H4 (cell line): ENCODE data around the gene MSLN. TPM values are rescaled to one million over a fixed set of nuclear protein-coding genes. Genes with fewer than 3 reads are reported as not detected.
"Not testable (repeated sequence)": the region's sequence is repeated elsewhere in the genome, so short reads cannot be mapped to it uniquely, and the experiment has no call there.

ENCODE experiments used
- DNase-seq: peaks from one replicate; pipeline ENCODE4 v3.0.0-alpha.2; 2015; ENCODE audit warnings: low spot score
- total RNA-seq: library from RNA; depleted of rRNA; stranded (reverse); fragments of >200 nt; shearing (Covaris generic); gene quantifications from 2 replicates; pipeline ENCODE4 v1.2.3, GENCODE V29; 2014

MSLN gene
- total RNA-seq, 1 experiment from 2014 or later = not detected

- DNase-seq = no peak
Measured at GRCh38 chr16:774086-775001, 13.8 kb downstream of the MSLN start.

- DNase-seq = no peak
Measured at GRCh38 chr16:775236-775796, 14.8 kb downstream of the MSLN start.

- not testable (repeated sequence) for DNase-seq
Measured at GRCh38 chr16:776298-776697, 15.8 kb downstream of the MSLN start.

GRCh38 chr16:776824-777223, 16.3 kb downstream of the MSLN start:
- DNase-seq = no peak

- no peak for DNase-seq
Measured at GRCh38 chr16:777826-778225, 17.3 kb downstream of the MSLN start.

GRCh38 chr16:778447-778846, 17.9 kb downstream of the MSLN start:
- DNase-seq = no peak

- no peak for DNase-seq
Measured at GRCh38 chr16:778909-779527, 18.5 kb downstream of the MSLN start.

GRCh38 chr16:779561-779960, 19.0 kb downstream of the MSLN start:
- no peak for DNase-seq

GRCh38 chr16:780296-780695, 19.8 kb downstream of the MSLN start:
- no peak for DNase-seq

- no peak for DNase-seq
Measured at GRCh38 chr16:781346-782010, 20.9 kb downstream of the MSLN start.

- DNase-seq = no peak
Measured at GRCh38 chr16:782258-782657, 21.7 kb downstream of the MSLN start.

GRCh38 chr16:782766-783403, 22.4 kb downstream of the MSLN start:
- no peak for DNase-seq

- no peak for DNase-seq
Measured at GRCh38 chr16:783404-784161, 23.0 kb downstream of the MSLN start.

- no peak for DNase-seq
Measured at GRCh38 chr16:784431-784830, 23.9 kb downstream of the MSLN start.

GRCh38 chr16:785563-786535, 25.3 kb downstream of the MSLN start:
- no peak for DNase-seq

- no peak for DNase-seq
Measured at GRCh38 chr16:787321-787966, 26.9 kb downstream of the MSLN start.

GRCh38 chr16:787978-788398, 27.5 kb downstream of the MSLN start, which contains the start of gene RPUSD1:
RPUSD1 (minus strand) TSS chr16:788381; CDS start chr16:787737, 644 bp downstream.
- DNase-seq = no peak

- DNase-seq = peak; percentile 77
Measured at GRCh38 chr16:788399-789126, 28.0 kb downstream of the MSLN start, which contains the start of gene CHTF18. CHTF18 (plus strand) TSS chr16:788620; CDS start chr16:788685, 65 bp downstream.
